Glomerular visceral epithelial cell (primary cell): ENCODE data around the gene CHN1.
A peak's percentile ranks its signal among the peaks of the same experiment; 100 is the strongest.

Experiments used
- DNase-seq: peaks from one replicate; pipeline ENCODE4 v3.0.0-alpha.2; 2016; ENCODE audit errors: extremely low spot score

Gene CHN1

GRCh38 chr2:174827371-174828369, 177.5 kb downstream of the CHN1 start:
- DNase-seq: no peak

GRCh38 chr2:174826051-174826450, 179.1 kb downstream of the CHN1 start:
- DNase-seq: no peak

DNA sequence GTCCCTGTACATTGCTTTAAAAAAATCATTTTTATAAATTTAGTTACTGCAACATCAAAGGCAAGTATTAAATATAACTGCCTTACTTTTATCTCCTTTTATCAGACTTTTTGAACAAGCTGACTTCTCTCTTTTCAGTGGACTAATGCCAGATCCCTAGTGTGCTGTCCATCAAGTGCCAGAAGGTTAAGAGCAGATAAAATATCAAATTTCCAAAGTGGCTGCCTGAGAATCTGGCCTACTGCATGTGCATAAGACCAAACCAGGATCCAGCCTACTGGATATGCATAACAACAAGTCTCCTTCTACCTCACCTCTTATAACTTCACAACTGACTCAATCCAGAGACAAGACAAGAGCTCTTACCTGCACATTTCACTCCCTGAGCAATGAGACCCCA, 181.1 kb downstream of the CHN1 start:
- DNase-seq: no peak

DNA sequence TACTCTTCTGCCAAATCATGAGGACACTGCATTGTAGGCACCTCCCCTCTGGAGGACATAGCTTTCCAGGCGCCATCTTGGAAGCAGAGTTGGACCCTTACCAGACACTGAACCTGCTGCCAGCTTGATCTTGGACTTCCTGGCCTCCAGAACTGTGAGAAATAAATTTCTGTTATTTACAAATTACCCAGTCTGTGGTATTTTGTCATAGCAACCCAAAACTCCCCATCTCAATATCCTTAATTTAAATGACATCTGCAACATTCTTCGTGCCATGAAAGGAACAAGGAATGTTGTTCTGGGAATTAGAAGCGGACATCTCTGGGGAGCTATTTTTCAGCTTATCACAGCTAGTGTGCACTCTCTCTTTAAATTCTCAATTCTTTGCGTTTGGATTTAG, 183.6 kb downstream of the CHN1 start:
- DNase-seq: no peak

DNA sequence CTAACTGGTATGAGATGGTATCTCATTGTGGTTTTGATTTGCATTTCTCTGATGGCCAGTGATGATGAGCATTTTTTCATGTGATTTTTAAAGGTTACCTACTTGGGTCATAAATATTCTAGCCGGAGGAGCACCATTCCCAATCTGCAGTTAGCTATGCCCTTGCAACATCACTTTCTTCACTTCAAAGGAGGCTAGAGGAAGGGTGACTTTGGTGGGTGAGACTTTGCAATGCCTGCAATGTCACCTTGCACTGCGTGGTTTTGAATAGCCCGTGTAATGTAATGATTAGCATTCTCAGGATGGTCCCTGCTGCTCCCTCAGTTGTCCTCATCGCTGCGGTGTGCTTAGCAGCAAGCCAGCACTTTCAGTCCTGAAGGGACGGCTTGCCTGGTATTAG, 184.8 kb downstream of the CHN1 start:
- no peak for DNase-seq

DNA sequence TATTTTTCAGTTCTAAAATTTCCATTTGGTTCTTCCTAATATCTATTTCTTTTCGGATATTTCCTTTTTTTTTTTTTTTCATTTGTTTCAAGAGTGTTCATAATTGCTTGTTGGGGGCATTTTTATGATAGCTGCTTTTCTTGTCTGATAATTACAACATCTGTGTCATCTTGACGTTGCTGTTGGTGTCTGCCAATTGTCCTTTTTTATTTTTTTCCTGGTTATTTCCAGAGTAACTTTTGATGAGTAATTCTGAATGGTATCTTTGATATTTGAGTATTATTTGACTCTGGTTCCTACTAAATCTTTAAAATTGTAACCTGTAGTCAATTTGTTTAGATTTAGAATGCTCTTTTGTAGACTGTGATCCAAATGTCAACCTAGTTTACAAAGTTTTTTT, 189.7 kb downstream of the CHN1 start:
- no peak for DNase-seq

DNA sequence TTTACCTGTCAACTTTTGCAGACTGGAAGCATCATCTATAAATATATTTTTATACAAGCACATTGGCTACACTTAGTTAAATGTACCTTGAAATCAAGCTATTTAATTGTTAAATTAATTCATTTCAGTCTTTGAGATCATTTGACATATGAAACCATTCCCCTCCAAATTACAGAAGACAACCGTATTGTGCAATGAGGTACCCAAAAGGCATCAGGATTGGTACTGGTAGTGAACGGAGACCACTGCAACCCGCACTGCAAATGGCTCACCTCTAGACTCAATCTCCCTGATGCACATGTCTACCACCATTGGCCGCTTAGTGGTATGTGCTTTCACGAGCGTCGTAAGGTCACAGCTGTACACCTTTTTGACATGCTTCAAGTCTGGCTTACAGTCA, 193.1 kb downstream of the CHN1 start:
- no peak for DNase-seq

DNA sequence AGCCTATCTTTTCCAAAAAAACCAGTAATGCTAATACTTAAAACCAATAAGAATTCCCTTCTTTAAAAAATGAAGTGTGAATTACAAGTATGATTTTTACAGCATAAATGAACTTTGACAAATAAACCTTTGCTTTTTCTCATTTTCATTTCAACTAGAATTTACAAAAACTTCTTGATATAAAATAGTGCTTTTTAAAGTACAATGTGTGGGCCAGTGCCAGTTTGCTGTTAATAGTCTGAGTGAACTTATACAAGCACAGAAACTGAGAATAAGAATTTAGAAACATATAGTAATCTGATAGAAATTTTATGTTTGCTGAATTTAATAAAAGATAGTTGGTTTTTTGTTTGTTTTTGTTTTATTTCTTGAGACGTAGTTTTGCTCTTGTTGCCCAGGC, 197.2 kb downstream of the CHN1 start:
- DNase-seq: no peak

- no peak for DNase-seq
These were observed 199.4 kb downstream of the CHN1 start for GRCh38 chr2:174805803-174806202.

- DNase-seq: no peak
These were observed 202.7 kb downstream of the CHN1 start for GRCh38 chr2:174802459-174802858.

DNA sequence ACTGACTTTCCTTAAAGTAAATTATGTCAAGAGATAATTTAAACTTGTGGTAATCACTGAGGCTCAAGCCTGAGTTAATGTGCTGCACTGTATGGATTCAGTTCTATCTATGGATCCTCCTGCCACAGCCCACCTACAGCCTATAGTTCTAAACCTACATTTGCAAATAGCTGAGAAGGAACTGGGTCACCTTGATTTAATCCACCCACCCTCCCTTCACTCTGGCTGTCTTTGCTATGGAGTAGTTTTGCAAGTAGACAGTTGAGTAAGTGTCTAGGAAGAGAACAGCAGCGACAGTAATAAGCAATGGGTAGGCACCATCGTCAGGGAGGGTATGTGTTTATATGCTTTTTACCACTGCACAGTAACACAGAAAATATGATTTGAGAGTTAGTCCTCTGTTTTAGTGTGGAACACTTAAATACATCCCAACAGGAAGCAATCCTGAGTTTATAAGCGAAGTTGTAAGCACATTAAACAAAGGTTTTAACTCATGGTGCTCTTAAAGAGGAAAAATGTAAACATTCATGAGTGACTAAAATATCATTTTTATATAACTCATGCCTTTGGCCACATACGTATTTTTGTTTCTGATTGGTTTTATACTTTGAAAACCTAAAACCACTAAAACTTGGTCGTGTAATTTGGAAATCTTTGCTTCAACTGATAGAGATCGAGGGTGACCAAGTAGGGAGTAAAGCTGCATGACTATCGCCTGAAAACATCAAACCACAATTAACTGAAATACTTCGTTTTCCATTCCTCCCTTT, 204.6 kb downstream of the CHN1 start:
- DNase-seq: no peak

DNA sequence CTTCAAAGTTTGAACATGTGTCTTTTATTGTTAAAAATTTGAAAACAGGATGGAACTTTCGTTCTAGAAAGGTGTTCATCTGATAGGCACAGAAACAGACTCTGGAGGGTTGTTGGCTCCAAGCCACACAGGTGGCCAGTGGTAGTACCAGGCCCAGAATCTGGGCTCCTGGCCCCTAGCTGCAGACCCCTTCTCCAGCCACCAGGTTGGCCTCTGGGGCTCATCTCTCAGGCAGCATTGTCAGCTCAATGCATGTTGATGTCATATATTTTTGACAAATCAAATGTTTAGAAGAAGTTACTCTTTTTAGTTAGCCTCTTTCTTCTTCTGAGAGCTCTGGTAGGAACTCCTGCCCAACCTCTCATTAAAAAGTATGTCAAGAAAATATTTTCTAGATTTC, 206.4 kb downstream of the CHN1 start:
- DNase-seq: no peak

GRCh38 chr2:174797781-174798276, 207.4 kb downstream of the CHN1 start:
- DNase-seq: peak; percentile 33

- DNase-seq: no peak
These were observed 208.8 kb downstream of the CHN1 start for GRCh38 chr2:174796319-174796771.

DNA sequence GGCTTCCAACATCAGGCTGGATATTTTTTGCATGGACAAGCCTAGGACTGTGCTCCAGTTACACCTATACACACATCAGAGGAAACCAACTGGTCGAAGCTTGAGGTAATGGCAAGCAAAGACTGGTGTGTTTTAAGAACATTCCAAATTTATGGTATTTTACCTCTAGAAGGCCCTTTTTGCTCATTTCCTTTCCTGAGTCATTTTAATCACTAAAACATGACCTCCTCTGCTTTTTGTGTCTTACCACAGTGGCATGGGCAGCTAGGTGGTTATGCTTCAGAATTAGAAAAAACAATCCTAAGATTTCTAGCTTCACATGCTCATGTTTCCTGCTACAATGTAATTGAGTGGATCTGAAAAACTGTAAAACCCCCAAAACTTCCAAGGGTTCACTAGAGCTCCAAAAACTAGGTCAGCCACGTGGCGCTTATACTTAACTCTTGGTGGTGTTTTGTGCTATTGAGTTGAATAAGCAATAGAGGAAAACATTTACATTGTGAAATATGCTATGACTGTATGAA, 210.3 kb downstream of the CHN1 start:
- no peak for DNase-seq

GRCh38 chr2:174792309-174793025, 212.7 kb downstream of the CHN1 start:
- no peak for DNase-seq

GRCh38 chr2:174791746-174792280, 213.4 kb downstream of the CHN1 start:
- no peak for DNase-seq

- DNase-seq: no peak
These were observed 214.2 kb downstream of the CHN1 start for GRCh38 chr2:174791020-174791419.

- DNase-seq: no peak
These were observed 216.2 kb downstream of the CHN1 start for GRCh38 chr2:174789001-174789400.

DNA sequence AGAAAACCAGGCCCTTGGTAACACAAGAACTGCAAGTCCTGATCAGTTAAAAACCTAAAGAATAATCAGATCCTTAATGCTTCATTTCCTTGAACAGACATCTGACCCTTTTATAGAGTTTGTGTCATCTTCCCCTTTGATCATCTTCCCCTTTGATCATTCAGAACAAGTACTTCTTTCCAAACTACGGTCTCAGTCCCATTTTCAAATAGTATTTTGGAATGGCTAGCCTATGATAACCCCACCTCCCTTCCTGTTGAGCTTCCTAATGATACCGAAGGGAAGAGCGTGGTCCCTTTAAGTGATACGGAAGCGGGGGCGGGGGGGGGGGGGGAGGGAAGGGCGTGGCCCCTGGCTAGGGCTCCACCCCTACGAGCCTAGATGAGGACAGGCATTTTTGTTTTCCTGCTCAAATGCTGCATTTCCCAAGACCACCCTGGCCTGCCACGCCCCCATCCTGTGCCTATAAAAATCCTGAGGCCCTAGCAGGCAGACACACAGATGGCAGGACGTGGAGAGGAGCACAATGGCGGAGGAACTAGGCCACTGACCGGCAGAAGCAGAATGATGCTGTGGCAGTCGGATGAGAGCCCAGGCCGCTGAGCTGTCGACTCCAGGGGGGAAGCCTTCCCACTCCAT, 216.8 kb downstream of the CHN1 start:
- DNase-seq: no peak
